IPS DF 19.7 (cell line): ENCODE measurements around the gene CSPG4.
"Not testable (repeated sequence)": the region's sequence is repeated elsewhere in the genome, so short reads cannot be mapped to it uniquely, and the experiment has no call there.

Source experiments
- DNase-seq: peaks from one replicate; pipeline ENCODE4 v3.0.0-alpha.2; 2013; ENCODE audit warnings: low read depth, low spot score

The CSPG4 gene

DNA sequence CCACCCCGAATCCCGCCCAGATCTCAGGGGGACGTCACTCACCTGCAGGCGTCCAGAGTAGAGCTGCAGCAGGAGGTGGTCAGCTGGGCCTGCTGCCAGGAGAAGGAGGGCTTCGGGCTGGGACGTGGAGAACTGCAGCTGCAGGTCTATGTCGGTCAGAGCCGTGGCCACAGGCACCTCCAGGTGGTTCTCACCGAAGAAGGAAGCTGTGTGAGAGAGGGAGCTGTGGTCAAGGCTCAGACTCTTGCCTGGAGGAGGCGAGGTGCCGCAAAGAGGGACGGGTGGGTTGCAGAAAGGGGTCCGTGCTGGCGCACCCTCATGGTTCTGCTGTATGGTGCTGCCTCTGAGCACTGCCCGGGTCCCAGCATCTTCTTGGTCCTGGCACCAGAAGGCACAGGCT is 19.6 kb downstream of the CSPG4 start:
- DNase-seq = not testable (repeated sequence)

- DNase-seq = not testable (repeated sequence)
These were observed 20.3 kb downstream of the CSPG4 start for GRCh38 chr15:75692311-75692710.

- DNase-seq = not testable (repeated sequence)
These were observed 23.2 kb downstream of the CSPG4 start for GRCh38 chr15:75689429-75689828.

GRCh38 chr15:75688831-75689230 is 23.8 kb downstream of the CSPG4 start:
- no peak for DNase-seq

GRCh38 chr15:75688278-75688557 is 24.4 kb downstream of the CSPG4 start:
- DNase-seq = no peak

- no peak for DNase-seq
These were observed 25.0 kb downstream of the CSPG4 start for GRCh38 chr15:75687486-75688277.

GRCh38 chr15:75686212-75686642 is 26.4 kb downstream of the CSPG4 start:
- not testable (repeated sequence) for DNase-seq

DNA sequence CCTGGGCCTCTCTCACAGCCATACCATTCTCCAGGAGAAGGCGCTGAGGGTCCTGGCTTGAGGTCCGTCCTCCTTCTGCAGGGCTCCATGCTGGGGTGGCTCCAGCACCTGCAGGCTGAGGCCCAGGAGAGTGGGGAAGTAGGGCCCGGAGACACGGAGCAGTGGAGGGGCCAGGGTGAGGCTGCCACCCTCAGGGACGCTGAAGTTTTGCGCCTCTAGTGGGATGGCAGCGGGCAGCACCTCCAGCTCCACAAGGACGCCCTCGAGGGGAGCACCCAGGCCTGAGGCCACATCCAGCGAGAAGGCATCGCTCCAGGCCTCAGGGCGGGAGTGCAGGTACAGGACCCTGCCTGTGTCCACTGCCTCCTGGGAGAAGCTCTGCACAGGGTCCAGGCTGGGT is 27.5 kb downstream of the CSPG4 start:
- no peak for DNase-seq

DNA sequence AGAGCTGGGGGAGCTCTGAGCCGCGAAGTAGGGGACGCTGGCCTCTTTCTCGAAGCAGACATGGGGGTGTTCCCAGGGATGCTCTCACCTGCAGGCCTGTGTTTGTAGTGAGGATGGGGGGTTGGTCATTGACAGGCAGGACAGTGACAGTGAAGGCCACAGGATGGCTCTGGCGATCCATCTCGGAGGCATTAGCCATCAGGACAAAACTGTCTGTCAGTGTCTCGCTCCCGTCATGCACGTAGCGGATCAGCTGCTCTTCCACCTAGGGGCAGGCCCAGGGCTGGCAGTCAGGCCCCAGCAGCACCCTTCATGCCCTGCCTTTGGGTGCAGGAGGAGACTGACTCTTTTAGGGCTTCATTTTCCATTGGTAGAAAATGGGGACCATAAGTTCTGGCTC is 28.0 kb downstream of the CSPG4 start:
- DNase-seq = no peak

- not testable (repeated sequence) for DNase-seq
These were observed 28.9 kb downstream of the CSPG4 start for GRCh38 chr15:75683646-75684312.

DNA sequence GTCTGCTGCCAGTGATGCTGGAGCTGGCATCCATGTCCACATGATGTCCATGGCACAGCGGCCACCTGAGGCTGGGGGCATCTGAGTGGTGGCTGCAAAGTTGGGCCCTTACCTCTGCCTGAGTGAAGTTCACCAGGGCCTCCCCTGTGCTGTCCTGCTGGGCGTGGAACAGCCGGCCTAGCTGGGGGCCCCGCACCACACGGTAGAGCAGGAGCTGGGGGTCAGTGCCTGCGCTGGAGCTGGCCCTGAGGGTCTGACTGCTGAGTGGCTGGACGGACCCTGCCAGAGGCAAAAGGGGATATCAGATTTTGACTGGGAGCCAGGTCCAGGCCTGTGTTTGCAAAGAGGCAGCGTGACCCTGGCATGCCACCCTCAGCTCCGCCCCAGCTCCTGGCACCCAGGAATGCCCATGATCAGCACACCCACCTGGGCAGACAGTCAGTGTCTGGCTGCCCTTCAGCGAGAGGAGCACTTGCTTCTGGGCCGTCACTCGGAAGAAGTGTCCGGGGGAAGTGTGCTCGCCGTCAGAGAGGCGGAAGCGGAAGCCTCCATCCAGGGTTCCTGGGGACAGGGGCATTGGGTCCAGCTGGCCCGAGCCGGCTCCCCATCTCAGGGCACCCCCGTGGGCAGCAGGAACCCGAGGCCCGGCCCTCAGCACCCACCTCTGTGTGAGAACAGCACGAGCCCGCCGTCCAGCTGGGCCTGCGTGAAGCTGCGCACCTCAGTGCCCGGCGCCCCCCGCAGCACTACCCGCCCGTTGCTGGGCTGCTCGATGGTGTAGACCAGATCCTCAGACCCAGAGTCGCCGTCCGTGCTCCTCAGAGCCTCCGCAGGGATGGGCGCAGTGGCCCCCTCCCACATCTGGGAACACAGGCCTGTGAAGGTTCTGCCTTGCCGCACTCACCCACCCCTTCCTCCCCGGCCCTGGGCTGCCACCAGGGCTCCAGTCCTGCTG is 30.2 kb downstream of the CSPG4 start:
- no peak for DNase-seq

GRCh38 chr15:75680007-75680789 is 32.5 kb downstream of the CSPG4 start:
- no peak for DNase-seq

- DNase-seq = not testable (repeated sequence)
These were observed 34.3 kb downstream of the CSPG4 start for GRCh38 chr15:75678324-75678690.

GRCh38 chr15:75677465-75678323 is 35.0 kb downstream of the CSPG4 start:
- DNase-seq = no peak

DNA sequence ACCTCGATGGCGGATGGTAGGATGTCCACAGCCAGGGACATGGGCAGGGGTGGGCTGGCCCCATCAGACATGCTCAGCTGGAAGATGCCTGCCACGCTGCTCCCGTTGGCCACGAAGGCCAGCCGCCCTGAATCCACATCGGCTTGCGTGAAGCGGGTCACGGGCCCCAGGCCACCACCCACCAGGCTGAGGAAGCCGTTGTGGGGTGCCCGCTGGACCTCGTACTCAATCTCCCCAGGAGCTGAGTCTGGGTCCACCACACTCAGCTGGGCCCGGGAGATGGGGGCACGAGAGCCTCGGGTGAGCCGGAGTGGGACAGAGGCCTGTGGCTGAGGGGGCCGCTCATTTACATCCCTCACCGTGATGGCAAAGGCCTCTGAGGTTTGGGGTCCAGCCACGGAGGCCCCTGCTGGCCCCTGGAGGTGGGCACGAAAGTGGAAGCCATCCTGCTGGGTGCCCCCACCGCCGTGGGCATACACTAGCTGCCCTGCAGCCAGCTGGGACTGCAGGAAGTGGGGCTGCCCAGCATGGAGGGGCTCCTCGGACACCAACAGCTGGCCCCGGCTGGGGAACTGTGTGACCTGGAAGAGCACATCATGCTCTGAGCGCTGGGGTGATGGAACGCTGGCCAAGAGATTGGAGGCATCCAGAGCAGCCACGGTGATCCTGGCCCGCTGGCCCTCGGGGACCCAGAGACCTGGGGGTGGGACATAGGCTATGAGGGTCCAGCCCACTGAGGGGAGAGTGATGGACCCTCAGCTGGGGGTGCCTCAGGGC is 35.8 kb downstream of the CSPG4 start:
- DNase-seq = no peak

- DNase-seq = no peak
These were observed 36.9 kb downstream of the CSPG4 start for GRCh38 chr15:75675579-75676404.

DNA sequence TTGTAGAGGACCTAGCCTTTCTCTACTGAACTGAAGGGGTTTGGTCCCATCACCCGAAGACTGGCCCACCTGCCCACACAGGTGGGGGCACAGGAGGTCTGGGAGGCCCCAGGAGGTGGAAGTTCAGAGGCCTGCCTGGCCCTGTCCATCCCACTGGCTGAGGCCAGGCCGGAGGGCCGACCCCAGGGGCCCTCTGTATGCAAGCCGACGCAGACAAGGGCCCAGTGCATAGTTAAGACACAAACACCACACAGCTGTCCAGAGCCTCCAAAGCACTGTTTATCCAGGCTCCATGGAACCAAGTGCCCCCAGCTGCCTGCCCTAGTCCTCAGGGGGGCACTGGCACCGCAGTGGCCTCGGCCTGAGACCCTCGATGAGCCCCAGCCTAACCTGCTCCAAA is 38.3 kb downstream of the CSPG4 start:
- no peak for DNase-seq

- no peak for DNase-seq
These were observed 39.0 kb downstream of the CSPG4 start for GRCh38 chr15:75673426-75674235.
